HepG2 (cell line): ENCODE data around the gene CTSZ. TPM values are rescaled to one million over a fixed set of nuclear protein-coding genes. Genes with fewer than 3 reads are reported as not detected.

Experiments used
- BHLHE40 ChIP-seq: IDR thresholded peaks from 2 replicates; pipeline ENCODE4 v1.6.1; 2011; ENCODE audit warnings: low read length, improper control_type of control experiment
- KDM3A ChIP-seq: IDR thresholded peaks from 2 replicates; pipeline ENCODE4 v1.6.1; 2018; ENCODE audit warnings: low read depth, missing compliant biosample characterization
- KLF11 ChIP-seq: IDR thresholded peaks from 2 replicates; pipeline ENCODE4 v1.6.1; 2016; ENCODE audit warnings: missing compliant biosample characterization
- ONECUT2 ChIP-seq: sonication (generic); formaldehyde crosslinking; IDR thresholded peaks from 2 replicates; pipeline ENCODE4 v1.4.0; 2020; ENCODE audit warnings: missing genetic modification reagents
- POLR2A ChIP-seq, 2 experiments: IDR thresholded peaks; 2 replicates each; pipeline ENCODE4 v1.6.1; 2011; ENCODE audit warnings: low read depth in 2 of 2, low read length in 2 of 2, mild to moderate bottlenecking in 1 of 2, moderate library complexity in 1 of 2; ENCODE audit not compliant: insufficient read depth in 1 of 2
- TBL1XR1 ChIP-seq: fragments of 150-350 bp; IDR thresholded peaks from 2 replicates; pipeline ENCODE4 v1.6.1; 2014; ENCODE audit warnings: borderline replicate concordance, low read length; ENCODE audit not compliant: partially characterized antibody
- ZNF326 ChIP-seq: sonication (generic); formaldehyde crosslinking; IDR thresholded peaks from 2 replicates; pipeline ENCODE4 v1.4.0; 2020; ENCODE audit warnings: missing genetic modification reagents, borderline replicate concordance
- ZNF343 ChIP-seq: sonication (generic); formaldehyde crosslinking; IDR thresholded peaks from 2 replicates; pipeline ENCODE4 v1.4.0; 2020; ENCODE audit warnings: mild to moderate bottlenecking, missing genetic modification reagents
- ZNF383 ChIP-seq: sonication (generic); formaldehyde crosslinking; IDR thresholded peaks from 2 replicates; pipeline ENCODE4 v1.4.0; 2020; ENCODE audit warnings: missing genetic modification reagents, mild to moderate bottlenecking, borderline replicate concordance
- ZNF709 ChIP-seq: sonication (generic); formaldehyde crosslinking; IDR thresholded peaks from 2 replicates; pipeline ENCODE4 v1.5.0; 2020; ENCODE audit warnings: mild to moderate bottlenecking, missing genetic modification reagents
- ZNF766 ChIP-seq: sonication (generic); formaldehyde crosslinking; IDR thresholded peaks from 2 replicates; pipeline ENCODE4 v1.5.0; 2020; ENCODE audit warnings: missing genetic modification reagents, borderline replicate concordance
- ZNF883 ChIP-seq: sonication (generic); formaldehyde crosslinking; IDR thresholded peaks from 2 replicates; pipeline ENCODE4 v1.5.1; 2020; ENCODE audit warnings: mild to moderate bottlenecking, missing genetic modification reagents; ENCODE audit errors: not compliant biosample characterization
- polyA plus RNA-seq, 8 experiments: library from polyadenylated mRNA; depleted of rRNA in 3 of 8; stranded (reverse) in 7 of 8; unstranded in 1 of 8; fragments of >200 nt; fragmentation: Illumina TruSeq in 4 of 8; extraction: Trizol in 4 of 8; gene quantifications; 2 replicates each; pipeline versions ENCODE4 v1.2.1 to v1.2.3, GENCODE V29; 2011 to 2016; ENCODE audit warnings: low read depth in 4 of 8, missing spikeins in 1 of 8, mixed read lengths in 1 of 8; ENCODE audit not compliant: insufficient read depth in 1 of 8
- total RNA-seq, 5 experiments: library from RNA; depleted of rRNA; stranded (reverse); fragments of >200 nt; fragmentation: Illumina TruSeq; extraction: Trizol; gene quantifications; 2 replicates each; pipeline ENCODE4 v1.2.3, GENCODE V29; 2016; ENCODE audit warnings: low read depth in 1 of 5
- TF ChIP-seq, protein P1 (sequence below): sonication (generic); formaldehyde crosslinking; IDR thresholded peaks from 2 replicates; pipeline ENCODE4 v1.4.0; 2020; ENCODE audit warnings: missing genetic modification reagents
- TF ChIP-seq, protein P2 (sequence below): sonication (generic); formaldehyde crosslinking; IDR thresholded peaks from 2 replicates; pipeline ENCODE4 v1.4.0; 2020; ENCODE audit warnings: missing genetic modification reagents, borderline replicate concordance
- TF ChIP-seq, protein P3 (sequence below): sonication (generic); formaldehyde crosslinking; conservative IDR thresholded peaks from 2 replicates; pipeline ENCODE4 v1.5.0; 2020; ENCODE audit warnings: missing genetic modification reagents
- TF ChIP-seq, protein P4 (sequence below): sonication (generic); formaldehyde crosslinking; IDR thresholded peaks from 2 replicates; pipeline ENCODE4 v1.5.0; 2020; ENCODE audit warnings: mild to moderate bottlenecking, missing genetic modification reagents
- TF ChIP-seq, protein P5 (sequence below): fragments of 450-650 bp; IDR thresholded peaks from 2 replicates; pipeline ENCODE4 v1.6.1; 2017

The CTSZ gene
- total and polyA plus RNA-seq, 2 of the 13 experiments (the other 11 are each of a cell fraction or from before 2014, with no cell fraction given): 0.33 TPM; not detected in 1

DNA sequence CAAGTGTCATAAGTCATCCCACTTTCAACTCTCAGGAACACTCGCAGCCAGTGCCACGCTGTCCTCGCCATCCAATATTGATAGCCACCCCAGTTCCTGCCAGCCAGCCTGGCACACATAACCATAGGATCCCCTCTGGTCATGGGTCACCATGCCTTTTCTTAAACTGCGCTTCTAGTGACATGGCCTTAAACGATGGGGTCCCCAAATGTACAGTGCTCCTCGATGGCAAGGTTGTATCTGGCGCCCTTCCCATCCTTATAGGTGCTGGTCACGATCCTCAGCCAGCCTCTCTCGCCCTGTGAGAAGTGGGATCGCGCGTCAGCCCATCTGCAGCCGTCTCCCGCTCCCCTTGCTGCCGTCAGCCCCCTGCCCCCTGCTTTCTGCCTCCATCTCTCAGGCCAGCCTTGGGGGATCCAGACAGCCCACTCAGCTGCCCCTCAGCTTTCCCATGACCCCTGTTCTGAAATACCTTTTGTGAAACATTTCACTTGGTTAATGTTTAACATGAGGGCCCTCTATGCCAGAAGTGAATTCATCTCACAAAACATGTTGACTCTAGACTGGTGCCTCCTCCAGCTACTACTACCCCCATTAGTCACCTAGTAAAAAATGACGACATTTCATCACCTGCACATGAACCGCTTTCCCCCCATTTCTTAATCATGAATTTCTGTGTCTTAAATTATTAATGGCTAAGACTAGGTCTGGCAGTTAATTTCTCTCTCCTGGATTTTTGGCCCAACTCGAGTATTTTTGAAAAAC, 11.4 kb downstream of the CTSZ start (continued):
- TF ChIP-seq, protein P1, sequence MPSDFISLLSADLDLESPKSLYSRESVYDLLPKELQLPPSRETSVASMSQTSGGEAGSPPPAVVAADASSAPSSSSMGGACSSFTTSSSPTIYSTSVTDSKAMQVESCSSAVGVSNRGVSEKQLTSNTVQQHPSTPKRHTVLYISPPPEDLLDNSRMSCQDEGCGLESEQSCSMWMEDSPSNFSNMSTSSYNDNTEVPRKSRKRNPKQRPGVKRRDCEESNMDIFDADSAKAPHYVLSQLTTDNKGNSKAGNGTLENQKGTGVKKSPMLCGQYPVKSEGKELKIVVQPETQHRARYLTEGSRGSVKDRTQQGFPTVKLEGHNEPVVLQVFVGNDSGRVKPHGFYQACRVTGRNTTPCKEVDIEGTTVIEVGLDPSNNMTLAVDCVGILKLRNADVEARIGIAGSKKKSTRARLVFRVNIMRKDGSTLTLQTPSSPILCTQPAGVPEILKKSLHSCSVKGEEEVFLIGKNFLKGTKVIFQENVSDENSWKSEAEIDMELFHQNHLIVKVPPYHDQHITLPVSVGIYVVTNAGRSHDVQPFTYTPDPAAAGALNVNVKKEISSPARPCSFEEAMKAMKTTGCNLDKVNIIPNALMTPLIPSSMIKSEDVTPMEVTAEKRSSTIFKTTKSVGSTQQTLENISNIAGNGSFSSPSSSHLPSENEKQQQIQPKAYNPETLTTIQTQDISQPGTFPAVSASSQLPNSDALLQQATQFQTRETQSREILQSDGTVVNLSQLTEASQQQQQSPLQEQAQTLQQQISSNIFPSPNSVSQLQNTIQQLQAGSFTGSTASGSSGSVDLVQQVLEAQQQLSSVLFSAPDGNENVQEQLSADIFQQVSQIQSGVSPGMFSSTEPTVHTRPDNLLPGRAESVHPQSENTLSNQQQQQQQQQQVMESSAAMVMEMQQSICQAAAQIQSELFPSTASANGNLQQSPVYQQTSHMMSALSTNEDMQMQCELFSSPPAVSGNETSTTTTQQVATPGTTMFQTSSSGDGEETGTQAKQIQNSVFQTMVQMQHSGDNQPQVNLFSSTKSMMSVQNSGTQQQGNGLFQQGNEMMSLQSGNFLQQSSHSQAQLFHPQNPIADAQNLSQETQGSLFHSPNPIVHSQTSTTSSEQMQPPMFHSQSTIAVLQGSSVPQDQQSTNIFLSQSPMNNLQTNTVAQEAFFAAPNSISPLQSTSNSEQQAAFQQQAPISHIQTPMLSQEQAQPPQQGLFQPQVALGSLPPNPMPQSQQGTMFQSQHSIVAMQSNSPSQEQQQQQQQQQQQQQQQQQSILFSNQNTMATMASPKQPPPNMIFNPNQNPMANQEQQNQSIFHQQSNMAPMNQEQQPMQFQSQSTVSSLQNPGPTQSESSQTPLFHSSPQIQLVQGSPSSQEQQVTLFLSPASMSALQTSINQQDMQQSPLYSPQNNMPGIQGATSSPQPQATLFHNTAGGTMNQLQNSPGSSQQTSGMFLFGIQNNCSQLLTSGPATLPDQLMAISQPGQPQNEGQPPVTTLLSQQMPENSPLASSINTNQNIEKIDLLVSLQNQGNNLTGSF: no peak
- TF ChIP-seq TBL1XR1 (no peak), ZNF326 (CRISPR knock-in tag) (no peak), BHLHE40 (no peak; the same call in 1 of the 2 replicates), ZNF709 (CRISPR knock-in tag) (no peak), ZNF883 (CRISPR knock-in tag) (no peak), ZNF383 (no peak), POLR2A (IDR thresholded peaks at IDR 0.05; ENCODE audit: insufficient read depth in 1 of 2, low read depth in 2 of 2, low read length in 2 of 2) (no peak; a peak in 1 of 4 replicates), KDM3A (CRISPR knock-in tag) (no peak; the same call in 1 of the 2 replicates), ZNF343 (CRISPR knock-in tag) (no peak), KLF11 (CRISPR knock-in tag) (0 out of 2 replicates have a peak, but pooled peaks have one; percentile 53), ONECUT2 (CRISPR knock-in tag) (no peak), ZNF766 (CRISPR knock-in tag) (no peak; the same call in 1 of the 2 replicates)
- TF ChIP-seq, protein P2, sequence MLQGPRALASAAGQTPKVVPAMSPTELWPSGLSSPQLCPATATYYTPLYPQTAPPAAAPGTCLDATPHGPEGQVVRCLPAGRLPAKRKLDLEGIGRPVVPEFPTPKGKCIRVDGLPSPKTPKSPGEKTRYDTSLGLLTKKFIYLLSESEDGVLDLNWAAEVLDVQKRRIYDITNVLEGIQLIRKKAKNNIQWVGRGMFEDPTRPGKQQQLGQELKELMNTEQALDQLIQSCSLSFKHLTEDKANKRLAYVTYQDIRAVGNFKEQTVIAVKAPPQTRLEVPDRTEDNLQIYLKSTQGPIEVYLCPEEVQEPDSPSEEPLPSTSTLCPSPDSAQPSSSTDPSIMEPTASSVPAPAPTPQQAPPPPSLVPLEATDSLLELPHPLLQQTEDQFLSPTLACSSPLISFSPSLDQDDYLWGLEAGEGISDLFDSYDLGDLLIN (CRISPR knock-in tag): peak; percentile 74; the same call in 1 of the 2 replicates
- TF ChIP-seq, protein P3, sequence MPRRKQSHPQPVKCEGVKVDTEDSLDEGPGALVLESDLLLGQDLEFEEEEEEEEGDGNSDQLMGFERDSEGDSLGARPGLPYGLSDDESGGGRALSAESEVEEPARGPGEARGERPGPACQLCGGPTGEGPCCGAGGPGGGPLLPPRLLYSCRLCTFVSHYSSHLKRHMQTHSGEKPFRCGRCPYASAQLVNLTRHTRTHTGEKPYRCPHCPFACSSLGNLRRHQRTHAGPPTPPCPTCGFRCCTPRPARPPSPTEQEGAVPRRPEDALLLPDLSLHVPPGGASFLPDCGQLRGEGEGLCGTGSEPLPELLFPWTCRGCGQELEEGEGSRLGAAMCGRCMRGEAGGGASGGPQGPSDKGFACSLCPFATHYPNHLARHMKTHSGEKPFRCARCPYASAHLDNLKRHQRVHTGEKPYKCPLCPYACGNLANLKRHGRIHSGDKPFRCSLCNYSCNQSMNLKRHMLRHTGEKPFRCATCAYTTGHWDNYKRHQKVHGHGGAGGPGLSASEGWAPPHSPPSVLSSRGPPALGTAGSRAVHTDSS (CRISPR knock-in tag): no peak
- TF ChIP-seq, protein P4, sequence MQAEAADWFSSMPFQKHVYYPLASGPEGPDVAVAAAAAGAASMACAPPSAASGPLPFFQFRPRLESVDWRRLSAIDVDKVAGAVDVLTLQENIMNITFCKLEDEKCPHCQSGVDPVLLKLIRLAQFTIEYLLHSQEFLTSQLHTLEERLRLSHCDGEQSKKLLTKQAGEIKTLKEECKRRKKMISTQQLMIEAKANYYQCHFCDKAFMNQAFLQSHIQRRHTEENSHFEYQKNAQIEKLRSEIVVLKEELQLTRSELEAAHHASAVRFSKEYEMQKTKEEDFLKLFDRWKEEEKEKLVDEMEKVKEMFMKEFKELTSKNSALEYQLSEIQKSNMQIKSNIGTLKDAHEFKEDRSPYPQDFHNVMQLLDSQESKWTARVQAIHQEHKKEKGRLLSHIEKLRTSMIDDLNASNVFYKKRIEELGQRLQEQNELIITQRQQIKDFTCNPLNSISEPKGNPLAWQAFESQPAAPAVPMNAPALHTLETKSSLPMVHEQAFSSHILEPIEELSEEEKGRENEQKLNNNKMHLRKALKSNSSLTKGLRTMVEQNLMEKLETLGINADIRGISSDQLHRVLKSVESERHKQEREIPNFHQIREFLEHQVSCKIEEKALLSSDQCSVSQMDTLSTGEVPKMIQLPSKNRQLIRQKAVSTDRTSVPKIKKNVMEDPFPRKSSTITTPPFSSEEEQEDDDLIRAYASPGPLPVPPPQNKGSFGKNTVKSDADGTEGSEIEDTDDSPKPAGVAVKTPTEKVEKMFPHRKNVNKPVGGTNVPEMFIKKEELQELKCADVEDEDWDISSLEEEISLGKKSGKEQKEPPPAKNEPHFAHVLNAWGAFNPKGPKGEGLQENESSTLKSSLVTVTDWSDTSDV (CRISPR knock-in tag): no peak
- TF ChIP-seq, protein P5, sequence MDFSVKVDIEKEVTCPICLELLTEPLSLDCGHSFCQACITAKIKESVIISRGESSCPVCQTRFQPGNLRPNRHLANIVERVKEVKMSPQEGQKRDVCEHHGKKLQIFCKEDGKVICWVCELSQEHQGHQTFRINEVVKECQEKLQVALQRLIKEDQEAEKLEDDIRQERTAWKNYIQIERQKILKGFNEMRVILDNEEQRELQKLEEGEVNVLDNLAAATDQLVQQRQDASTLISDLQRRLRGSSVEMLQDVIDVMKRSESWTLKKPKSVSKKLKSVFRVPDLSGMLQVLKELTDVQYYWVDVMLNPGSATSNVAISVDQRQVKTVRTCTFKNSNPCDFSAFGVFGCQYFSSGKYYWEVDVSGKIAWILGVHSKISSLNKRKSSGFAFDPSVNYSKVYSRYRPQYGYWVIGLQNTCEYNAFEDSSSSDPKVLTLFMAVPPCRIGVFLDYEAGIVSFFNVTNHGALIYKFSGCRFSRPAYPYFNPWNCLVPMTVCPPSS: no peak
